ENCODE measurements around the gene HRH1. TPM values are rescaled to one million over a fixed set of nuclear protein-coding genes. Genes with fewer than 3 reads are reported as not detected.

The HRH1 gene
- total RNA-seq, 4 donors from 2014 or later = 0.75 to 1.2 (median 0.98) TPM

DNA sequence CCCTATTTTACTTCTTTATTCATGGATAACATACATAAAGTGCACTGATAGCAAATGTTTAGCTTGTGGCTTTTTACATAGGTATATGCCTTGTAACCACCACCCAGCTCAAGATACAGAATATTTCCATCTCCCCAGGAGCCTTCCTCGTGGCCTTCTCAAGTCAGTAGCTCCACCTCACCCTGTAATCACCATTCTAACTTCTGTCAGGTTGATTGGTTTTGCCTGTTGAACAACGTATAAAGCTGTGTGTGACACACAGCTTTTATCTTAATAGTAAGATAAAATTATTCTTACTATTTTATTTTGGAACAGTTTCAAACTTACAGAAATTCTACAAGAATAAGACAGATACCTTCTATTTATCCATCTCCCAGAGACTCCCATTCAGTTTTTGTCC, 131.2 kb downstream of the HRH1 start:
- Histone ChIP-seq H3K9me3 (no peaks in the 10 kb centered on the region), H3K27ac (no peak overlapping the region), H3K4me3 (no peak overlapping the region), H3K27me3 (no peaks in the 10 kb centered on the region), H3K4me1 (peaks cover 58 to 59% of the 10 kb centered on the region in 2 donors), H3K36me3 (no peaks in the 10 kb centered on the region)
- DNase-seq (no peak), ATAC-seq (no peak)
- no peak for TF ChIP-seq POLR2A (IDR thresholded peaks at IDR 0.05)
- TF ChIP-seq, protein P1, sequence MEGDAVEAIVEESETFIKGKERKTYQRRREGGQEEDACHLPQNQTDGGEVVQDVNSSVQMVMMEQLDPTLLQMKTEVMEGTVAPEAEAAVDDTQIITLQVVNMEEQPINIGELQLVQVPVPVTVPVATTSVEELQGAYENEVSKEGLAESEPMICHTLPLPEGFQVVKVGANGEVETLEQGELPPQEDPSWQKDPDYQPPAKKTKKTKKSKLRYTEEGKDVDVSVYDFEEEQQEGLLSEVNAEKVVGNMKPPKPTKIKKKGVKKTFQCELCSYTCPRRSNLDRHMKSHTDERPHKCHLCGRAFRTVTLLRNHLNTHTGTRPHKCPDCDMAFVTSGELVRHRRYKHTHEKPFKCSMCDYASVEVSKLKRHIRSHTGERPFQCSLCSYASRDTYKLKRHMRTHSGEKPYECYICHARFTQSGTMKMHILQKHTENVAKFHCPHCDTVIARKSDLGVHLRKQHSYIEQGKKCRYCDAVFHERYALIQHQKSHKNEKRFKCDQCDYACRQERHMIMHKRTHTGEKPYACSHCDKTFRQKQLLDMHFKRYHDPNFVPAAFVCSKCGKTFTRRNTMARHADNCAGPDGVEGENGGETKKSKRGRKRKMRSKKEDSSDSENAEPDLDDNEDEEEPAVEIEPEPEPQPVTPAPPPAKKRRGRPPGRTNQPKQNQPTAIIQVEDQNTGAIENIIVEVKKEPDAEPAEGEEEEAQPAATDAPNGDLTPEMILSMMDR (IDR thresholded peaks at IDR 0.05 in 4 of 5, conservative IDR thresholded peaks at IDR 0.05 in 1 of 5) = no peak
- intact Hi-C loops (cut with DNase I; ENCODE audit: low total_unique reads) (no loop called here), in situ Hi-C loops (cut with MboI; ENCODE audit: low sequenced_read_pairs in 4 of 4) (no loop called here)

DNA sequence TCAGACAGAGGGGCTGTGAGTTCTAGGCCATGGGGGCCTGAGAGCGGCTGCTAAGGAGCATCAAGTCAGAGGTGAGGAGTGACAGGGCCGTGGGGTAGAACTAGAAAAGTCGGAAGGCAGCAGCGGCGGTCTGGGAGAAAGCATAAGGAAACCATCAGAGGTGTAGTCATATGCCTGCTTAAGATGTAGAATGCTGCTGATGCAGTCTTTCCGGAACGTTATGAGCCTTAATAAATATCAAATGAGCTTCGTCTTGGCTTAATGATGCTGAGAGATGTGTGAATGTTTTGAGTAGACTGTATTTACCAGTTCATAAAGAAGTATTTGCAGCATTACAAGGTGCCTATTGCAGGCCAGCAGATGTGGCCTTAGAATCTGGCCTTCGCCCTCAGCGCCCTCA, 133.1 kb downstream of the HRH1 start:
- no peak for TF ChIP-seq POLR2A (IDR thresholded peaks at IDR 0.05)
- TF ChIP-seq, protein P1 (IDR thresholded peaks at IDR 0.05 in 4 of 5, conservative IDR thresholded peaks at IDR 0.05 in 1 of 5) = no peak
- Histone ChIP-seq H3K27ac (peak overlapping the region; percentile 60 to 72 (median 62)), H3K36me3 (no peaks in the 10 kb centered on the region), H3K4me3 (no peak overlapping the region), H3K9me3 (no peaks in the 10 kb centered on the region), H3K27me3 (no peaks in the 10 kb centered on the region), H3K4me1 (peaks cover 51 to 52% of the 10 kb centered on the region in 2 donors)
- DNase-seq (no peak), ATAC-seq (no peak)
- in situ Hi-C loops (cut with MboI; ENCODE audit: low sequenced_read_pairs in 4 of 4) = no loop called here
- intact Hi-C loops (cut with DNase I; ENCODE audit: low total_unique reads) = no loop called here

DNA sequence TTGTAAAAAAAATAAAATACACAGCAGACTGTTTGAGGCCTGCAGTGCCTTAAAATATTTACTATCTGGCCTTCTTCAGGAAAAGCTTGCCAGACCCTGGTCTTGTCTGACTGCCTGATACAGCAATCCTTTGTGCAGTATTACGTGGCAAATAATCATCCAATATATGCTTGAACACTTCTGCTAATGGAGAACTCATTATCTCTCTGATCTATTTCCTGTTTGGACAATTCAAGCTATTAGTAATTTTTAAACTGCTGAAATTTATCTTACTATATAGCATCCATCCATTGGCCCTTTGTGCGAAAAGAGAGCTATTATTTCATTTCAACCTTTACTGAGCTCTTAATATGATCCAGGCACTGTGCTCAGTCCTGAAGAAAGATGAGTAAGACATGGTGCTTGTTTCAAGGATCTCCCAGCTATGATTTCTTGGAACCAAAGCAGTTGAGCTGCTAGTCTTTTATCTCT, 133.8 kb downstream of the HRH1 start:
- ATAC-seq = no peak
- H3K4me1 ChIP-seq = peaks cover 45% of the 10 kb centered on the region in 2 donors
- in situ Hi-C loops (cut with MboI; ENCODE audit: low sequenced_read_pairs in 4 of 4) = no loop called here

DNA sequence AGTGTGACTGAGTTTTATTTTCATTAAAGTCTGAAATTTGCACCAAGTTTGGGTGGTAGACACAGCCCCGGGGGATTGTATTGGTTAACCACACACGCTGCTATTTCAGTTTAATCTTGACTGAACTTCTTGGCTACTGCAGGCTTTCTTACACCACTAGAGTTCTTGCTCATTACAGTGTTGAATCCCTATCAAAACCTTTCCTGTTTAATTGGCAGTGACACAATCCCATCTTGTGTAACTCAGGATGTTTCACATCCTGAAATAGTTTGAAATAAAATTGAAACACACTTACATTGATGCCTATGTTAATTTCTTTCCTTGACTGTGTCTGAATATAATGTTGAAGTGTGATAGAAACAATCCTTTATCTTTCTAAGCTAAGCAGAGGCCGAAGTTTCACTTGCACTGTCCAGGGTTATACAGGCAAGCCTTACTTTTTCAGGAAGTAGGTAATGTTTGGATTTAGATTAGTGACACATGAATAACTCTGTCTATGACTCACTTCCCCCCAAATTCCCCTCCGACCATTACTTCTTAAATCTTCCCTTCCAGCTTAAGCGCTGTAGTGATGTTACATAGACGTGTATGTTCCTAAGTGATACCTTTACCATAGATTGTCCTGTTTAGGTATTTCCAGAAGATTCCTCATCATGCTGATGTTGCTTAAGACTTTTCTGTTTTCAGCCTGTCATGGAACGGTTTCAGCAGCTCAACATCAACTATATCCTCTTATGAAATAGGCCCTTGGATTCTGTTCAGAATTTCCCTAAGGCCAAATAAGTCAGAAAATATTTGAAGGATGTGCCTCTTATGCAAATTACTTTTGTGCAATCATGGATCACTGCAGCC, 134.7 kb downstream of the HRH1 start:
- TF ChIP-seq, protein P1 (IDR thresholded peaks at IDR 0.05 in 4 of 5, conservative IDR thresholded peaks at IDR 0.05 in 1 of 5) = no peak
- no peak for TF ChIP-seq POLR2A (IDR thresholded peaks at IDR 0.05)
- H3K36me3 ChIP-seq = no peaks in the 10 kb centered on the region
- no peaks in the 10 kb centered on the region for H3K9me3 ChIP-seq
- peak overlapping the region; percentile 60 to 72 (median 62) for H3K27ac ChIP-seq
- no peak for DNase-seq
- in situ Hi-C loops (cut with MboI; ENCODE audit: low sequenced_read_pairs in 4 of 4) = no loop called here
- ATAC-seq = peak; percentile 74 to 79
- intact Hi-C loops (cut with DNase I; ENCODE audit: low total_unique reads) = no loop called here
- H3K4me3 ChIP-seq = no peak overlapping the region
- peaks cover 37 to 38% of the 10 kb centered on the region in 2 donors for H3K4me1 ChIP-seq
- H3K27me3 ChIP-seq = no peaks in the 10 kb centered on the region

More for the DNA sequence above, 133.8 kb downstream of the HRH1 start:
- Histone ChIP-seq H3K4me3 (no peak overlapping the region), H3K36me3 (no peaks in the 10 kb centered on the region), H3K27ac (peak overlapping the region; percentile 60 to 72 (median 62)), H3K27me3 (no peaks in the 10 kb centered on the region), H3K9me3 (no peaks in the 10 kb centered on the region)
- no peak for DNase-seq
- intact Hi-C loops (cut with DNase I; ENCODE audit: low total_unique reads) = no loop called here
- TF ChIP-seq, protein P1 (IDR thresholded peaks at IDR 0.05 in 4 of 5, conservative IDR thresholded peaks at IDR 0.05 in 1 of 5) = no peak
- TF ChIP-seq POLR2A (IDR thresholded peaks at IDR 0.05) = no peak
